ENCODE data around the gene NEU2.

Gene NEU2

DNA sequence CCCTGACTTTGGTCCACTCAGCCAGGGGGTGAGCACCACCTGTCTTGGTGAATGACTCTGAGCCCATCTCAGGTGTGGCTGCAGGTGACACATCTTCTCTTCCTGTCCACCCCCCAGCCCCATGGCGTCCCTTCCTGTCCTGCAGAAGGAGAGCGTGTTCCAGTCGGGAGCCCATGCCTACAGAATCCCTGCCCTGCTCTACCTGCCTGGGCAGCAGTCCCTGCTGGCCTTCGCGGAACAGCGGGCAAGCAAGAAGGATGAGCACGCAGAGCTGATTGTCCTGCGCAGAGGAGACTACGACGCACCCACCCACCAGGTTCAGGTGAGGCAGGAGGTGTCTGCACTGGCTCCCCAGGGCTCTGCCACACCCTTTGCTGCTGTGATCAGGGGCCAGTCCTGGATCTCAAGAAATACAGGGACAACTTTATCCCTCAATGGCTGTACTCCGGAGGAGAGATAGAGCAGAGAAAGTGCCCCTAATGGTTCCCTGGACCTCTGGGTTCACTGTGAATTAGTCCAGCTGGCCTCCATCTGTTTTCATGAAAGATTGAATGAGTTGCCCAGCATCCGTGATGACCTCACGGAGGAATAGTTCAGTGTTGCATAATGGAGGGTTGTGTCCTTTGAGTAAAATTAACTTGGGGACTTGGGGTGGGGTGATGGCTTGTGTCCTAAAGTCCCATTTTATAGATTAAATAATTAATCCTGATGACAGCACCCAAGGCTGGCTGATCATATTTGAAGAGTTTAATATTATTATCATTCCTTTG lies at the start of gene NEU2:
Gene NEU2 (plus strand): TSS at position 122 of the 770 bp plus-strand sequence. CDS start 0 bp downstream, at position 122.
- no peak for DNase-seq (ENCODE audit: low read depth, low spot score)

DNA sequence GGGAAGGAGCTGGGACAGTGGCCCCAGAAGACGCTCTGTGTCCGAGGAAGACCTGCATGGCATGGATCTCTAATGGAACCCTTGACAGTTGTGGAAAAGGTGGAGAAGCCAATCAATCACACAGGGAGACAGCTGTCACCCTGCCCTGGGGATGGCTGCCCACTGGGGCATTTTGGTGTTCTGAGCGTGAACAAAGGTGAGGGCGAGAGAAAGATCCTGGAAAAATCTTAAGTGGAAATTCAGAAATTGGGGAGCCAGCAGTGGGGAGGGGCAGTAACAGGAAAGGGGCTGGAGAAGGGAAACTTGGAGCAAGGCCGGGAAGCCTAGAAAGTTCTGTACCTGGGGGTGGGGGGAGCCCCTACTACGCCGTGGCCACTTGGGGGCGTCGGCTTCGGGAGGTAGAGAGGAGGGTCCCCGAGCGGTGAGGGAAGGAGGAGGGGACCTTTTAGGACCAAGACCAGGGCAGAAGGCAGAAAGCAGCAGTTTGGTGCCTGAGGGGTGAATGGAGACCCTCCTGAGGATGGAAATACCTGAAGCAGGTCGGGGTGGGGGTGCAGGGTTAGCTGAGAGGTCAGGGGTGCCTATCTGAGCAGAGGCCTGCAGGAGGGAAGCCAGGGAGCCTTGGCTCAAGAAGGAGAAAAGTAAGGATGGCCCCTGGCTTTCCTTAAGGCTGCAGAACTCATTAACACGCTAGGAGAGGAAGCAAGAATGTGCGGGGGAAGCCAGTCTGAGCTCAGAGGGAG lies 49.4 kb upstream of the NEU2 start:
- no peak for DNase-seq (ENCODE audit: low read depth, low spot score)

DNA sequence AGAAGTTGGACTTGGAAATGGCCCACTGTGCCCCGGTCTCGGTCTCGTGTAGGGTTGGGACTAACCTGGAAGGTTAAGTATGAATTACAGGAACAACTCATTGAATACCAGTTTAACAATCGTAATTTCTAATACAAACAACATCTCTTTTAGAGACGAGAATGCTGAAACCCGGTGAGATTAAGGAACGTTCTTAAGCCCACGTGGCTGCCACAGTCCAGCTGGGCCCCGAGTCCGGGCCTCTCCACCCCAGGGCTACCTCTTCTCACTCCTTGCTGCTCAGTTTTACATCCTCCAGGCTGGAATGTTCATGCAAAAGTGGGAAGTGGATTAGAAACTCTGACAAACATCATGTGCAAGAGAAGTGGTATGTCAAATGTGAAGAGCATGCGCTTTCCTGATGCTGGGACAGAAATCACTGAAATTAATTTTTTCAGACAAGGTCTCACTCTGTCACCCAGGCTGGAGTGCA lies 48.8 kb upstream of the NEU2 start:
- DNase-seq (ENCODE audit: low read depth, low spot score) = no peak

DNA sequence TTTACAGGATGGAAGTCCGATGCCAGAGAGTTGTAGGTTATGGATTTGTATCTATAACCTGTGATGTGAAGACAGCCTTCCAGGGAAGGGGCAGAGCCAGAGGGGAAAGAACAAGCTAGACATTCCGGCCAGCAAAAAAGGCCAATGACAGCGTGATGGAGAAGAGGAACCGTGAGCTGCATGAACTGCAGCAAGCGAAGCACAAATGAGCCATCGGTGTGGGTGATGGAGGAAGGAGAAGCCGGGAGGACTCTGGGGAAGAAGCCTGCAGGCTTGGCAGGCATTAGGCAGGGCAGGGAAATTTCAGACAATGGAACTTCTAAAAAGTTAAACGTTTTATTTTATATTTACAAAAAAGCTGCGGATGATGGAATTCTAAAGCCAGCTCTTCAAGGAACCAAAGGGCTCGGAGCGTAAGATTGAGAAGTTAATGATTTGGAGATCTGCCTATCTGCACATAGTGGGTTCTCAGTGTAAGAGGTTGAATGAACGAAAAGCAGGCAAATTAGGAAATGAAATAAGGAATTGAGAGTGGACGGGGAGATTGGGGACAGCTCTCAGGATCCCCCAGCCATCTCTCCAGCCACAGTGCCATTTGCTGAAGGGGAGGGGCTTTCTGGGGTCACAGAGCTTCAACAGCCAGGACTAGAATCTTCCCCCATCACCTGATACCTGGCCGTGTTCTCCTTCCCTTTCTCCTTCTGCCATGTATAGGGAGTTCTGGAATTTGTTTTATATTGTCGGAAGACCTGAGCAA lies 47.8 kb upstream of the NEU2 start:
- no peak for DNase-seq (ENCODE audit: low read depth, low spot score)

DNA sequence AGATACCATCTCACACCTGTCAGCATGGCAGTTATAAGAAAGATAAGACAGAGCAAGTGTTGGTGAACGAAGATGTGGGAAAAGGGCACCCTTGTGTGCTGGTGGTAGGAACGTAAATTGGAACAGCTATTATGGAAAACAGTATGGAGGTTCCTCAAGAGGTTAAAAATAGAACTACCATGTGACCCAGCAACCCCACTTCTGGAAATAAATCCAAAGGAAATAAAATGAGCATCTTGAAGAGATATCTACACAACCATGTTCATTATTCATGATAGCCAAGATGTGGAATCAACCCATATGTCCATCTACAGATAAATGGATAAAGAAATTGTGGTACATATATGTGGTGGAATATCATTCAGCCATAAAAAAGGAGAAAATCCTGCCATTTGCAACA lies 46.3 kb upstream of the NEU2 start:
- DNase-seq (ENCODE audit: low read depth, low spot score) = no peak

DNA sequence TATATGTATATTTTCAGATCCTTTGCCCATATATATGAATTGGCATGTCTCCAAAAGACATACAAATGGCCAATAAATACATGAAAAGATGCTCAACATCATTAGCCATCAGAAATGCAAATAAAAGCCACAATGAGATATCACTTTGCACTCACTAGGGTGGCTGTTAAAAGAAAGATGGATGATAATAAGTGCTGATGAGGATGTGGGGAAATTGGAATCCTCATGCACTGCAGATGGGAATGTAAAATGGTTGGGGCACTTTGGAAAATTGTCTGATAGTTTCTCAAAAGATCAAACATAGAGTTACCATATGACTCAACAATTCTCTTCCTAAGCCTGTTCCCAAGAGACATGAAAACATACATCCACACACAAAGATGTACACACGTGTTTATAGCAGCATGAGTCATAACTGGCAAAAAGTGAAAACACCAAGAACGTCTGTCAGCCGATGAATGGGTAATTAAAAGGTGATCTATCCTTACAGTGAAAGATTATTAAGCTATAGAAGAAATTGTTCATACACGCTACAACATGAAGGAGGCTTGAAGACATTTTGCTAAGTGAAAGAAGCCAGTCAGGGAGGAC lies 39.1 kb upstream of the NEU2 start:
- DNase-seq (ENCODE audit: low read depth, low spot score) = no peak

DNA sequence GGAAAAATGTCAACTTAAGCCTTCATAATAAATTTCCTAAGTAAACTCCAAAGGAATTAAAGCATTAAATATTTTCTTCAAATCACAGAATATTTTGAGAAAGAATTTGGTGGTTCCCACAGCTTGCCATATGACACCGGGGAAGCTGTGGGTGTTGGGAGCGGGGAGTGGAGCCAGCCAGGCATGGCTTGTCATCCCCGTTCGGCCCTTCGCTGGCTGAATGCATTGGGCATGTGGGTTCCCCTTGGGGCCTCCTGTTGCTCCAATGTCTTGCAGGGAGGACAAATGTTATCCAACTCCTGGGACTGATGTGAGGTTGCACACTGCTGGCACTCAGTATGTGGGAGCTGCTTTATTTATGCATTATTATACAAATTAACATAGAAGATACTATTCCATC lies 38.0 kb upstream of the NEU2 start:
- DNase-seq (ENCODE audit: low read depth, low spot score) = no peak

DNA sequence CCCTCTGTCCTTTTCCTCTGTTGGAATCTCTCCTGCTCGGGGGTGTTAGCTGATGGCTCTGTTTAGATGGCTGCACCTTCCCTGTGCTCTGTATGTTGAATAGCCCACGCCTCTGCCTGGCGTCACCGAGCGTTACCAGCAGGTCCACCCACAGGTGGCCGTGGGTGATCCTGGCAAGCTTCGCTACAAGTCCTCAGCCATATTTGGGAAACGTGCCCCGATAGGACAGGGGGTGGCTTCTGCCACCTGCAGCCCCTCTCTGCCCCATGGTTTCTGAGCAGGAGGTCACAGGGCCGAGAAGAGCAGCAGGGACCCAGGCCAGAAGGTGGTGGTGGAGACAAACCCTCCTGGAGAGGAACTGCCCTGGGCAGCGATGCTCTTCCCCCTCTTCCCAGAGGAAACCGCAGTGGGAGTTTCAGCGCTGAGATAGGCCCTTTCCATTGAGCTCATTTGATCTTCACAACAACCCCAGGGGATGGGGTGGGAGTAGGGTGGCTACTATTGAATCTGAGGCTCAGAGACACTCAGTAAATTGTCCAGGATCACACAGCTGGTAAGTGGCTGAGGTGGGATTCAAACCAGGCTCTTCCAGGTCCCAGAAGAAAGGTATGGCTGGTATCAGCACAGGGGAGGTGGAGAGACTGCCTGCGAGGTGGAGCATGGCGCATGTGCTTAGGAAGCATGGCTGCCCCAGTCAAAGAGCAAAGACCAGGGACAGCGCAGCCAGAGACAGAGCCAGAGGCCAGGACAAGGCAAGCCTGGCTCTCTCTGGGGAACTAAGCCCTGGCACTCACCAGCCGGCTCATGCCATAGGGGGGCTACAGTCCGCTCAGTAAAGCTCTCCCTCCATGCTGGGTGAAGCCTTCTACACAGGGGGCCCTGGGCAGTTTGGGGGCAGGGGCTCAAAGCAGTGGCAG lies 34.5 kb upstream of the NEU2 start:
- DNase-seq (ENCODE audit: low read depth, low spot score) = no peak

DNA sequence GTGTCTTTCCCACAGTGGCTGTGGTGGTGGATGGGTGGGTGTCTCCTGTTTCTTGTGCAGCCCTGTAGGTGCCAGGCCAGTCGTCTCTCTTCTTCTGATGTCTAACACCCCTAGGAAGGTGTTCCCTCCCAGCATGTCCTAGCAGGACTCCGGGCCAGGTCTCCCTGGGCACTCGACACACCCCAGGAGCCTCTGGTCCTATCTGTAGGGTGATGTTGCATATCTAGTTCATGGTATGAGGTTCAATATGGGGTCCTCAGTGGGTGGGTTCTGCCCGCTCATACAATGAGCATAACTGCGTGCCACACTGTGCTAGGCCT lies 33.8 kb upstream of the NEU2 start:
- DNase-seq (ENCODE audit: low read depth, low spot score) = no peak

DNA sequence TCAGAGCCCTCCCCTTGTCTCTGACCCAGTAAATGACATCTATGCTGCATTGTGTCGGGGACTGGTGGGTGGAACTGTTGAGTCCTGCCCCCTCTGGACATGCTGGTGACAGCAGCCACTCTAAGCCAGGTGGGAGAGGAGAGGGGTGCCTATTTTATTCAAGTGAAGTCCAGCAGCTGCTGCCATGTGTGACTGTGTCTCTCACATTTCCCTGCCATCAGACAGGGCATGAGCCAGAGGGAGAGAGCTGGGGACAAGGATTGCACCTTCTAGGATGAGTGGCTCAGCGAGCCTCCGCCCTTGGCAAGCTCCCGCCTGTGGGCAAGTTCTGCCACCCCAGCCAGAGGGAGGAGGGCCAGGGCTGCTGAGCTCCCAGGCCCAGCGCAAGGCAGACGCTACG lies 33.1 kb upstream of the NEU2 start:
- no peak for DNase-seq (ENCODE audit: low read depth, low spot score)

DNA sequence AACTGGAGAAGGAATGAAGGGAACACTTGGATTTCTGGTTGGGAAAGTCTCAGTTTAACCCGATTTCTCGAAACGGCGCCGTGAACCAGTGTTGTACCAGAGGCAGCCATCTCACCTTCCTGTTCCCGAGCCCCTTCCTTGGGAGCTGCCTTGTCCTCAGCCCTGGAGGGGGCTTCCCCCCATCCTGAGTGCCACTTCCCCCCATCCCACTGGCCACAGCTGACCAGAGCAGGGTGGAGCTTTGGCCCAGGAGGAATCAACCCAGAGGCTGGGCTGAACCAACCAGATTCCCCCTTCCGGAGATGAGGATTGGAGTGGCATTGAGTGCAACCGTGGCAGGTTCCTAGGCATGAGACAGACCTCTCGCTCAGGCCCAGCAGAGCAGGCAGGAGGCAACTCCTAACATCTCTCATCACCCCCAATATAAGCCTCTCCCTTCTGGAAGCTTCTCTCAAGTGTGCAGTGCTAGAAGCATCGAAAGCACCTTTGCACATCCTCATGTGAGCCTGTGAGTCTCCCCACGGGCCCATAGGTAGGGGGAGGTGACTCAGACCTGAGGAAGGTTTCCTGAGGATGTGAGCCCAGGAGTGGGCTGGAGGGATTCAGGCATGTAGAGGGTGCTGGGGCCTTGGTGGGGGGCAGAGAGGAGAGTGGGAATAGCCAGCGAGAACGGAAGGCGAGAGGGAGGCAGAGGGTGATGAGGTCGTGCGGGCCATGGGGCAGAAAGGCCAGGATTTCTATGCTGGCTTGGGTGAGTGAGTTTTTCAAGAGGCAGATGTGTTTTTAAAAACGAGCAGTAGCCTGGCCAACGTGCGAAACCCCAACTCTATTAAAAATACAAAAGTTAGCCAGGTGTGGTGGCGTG lies 31.4 kb upstream of the NEU2 start:
- DNase-seq (ENCODE audit: low read depth, low spot score) = no peak

DNA sequence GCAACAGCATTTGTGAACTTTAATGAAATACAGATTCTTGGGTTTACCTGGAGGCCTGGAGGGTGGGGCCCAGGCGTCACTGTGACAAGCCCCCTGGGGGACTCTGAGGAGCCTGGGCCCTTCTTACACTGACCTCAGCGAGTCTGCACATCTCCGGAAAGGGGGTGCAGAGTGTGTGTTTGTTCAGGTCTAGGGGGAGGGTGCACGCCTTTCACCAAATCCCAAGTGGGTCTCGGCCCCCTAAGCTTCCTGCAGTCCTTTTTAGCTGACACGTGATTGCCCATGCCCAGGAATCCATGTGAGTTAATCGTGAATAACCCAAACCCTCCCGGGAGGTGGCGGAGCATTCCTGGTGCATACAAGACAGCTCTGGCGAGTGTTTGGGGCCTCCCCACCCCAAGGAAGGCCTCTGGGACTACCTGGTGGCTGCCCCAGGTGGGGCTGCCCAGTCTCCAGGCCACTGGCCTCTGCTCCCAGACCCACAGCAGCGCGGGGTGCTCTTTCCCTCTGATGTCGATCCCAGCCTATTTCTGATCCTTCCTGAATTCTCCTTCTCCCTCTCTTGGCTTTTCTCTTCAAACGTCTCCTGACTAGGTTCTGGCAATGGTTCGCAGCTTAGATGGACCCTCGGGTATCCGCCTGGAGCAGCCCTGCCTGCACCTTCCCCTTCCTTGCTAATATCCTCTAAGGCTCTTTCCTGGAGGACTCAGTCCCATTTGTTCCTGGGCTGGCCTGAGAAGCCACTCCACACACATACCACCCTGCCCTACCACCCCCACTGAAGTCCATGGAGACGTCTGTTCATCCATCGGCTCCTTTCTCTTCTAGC lies 29.4 kb upstream of the NEU2 start:
- no peak for DNase-seq (ENCODE audit: low read depth, low spot score)

DNA sequence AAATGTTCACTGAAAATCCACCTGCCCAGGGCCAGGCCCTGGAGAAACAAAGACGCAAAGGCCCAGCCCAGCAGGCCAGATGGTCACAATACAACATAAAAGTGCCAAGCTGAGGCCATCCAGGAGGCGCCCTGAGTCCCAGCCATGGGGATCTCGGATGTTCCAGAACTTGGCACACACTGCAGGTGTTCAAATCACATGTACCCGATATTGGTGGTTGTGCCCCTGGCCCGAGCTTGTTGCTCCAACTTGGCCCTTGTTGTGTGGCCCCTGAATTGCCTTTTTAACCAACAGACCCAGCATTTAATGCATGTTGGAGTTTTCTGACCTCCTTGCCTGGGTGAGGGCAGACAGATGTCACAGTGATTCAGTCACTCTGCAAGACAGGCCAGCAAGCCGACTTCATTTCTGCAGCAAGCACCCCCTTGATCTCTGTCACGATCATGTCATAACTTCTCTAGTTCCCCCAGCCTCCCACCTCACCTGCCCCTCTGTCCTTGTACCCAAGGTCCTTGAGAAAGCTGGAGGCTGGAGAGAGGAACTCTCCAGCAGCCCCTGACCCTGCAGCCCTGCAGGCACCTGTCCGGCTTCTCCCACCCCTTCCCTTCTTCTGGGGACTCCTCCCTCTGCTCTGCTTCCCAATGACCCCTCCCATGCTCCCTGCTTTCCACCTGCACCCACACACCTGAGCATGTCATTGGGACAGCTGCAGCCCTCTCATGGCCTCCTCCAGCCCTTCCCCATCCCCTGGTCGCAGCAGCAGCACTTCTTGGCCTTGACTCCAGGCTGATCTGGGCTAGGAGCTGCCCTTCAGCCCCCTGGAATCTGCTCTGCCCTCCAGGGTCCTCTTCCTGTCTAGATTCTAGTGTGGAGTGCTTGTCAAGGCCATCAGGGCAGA lies 28.6 kb upstream of the NEU2 start:
- DNase-seq (ENCODE audit: low read depth, low spot score) = no peak

DNA sequence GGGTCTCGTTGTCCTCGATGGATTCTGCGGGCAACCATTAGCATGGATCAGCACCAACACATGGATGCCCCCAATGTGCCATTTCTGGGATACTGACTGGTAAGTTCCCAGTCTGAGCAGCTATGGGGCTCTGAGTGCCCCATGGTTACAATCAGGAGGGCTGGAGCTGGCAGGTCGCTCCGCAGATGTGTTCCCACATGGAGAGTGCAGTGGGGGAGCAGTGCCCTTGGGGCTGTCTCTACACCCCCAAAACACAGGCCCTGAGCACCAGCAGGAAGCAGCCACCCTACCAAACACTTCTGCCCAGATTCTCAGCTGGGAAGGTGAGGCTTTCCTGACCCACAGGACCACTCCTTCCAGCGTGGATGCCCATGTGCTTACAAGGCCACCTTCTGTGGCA lies 27.4 kb upstream of the NEU2 start:
- DNase-seq (ENCODE audit: low read depth, low spot score) = no peak

DNA sequence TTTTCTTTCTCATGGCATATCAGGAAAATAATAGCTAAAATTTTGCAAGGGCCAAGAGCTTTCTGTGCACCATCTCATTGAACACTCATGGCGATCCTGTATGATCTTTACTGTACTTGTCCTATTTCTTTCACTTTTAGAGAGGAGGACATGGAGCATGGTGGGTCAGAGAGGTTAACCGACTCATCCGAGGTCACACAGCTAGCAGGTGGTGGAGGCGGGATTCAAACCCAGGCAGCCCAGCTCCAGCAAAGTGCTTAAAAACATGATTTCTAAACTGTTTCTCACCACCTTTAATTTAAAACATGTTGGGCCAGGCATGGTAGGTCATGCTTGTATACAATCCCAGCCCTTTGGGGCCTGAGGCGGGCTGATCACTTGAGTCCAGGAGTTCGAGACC lies 25.8 kb upstream of the NEU2 start:
- no peak for DNase-seq (ENCODE audit: low read depth, low spot score)

DNA sequence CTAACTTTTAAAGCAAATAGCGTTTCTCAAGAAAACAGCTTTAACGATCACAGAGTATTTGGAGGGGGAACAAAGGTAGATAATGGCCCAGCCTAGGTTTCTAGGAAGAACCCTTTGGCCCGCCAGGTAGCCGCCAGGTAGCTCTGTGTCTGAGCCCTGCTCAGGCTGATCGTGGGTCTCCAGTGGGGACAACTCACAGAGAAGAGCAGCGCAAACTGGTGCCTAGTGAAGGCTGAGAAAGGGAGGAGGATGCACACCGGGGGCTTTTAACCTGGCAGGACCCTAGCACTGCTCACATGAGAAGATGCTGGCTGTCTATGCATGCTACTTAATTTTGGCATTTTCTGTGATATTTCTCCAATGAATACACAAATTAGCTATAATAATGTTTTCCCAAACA lies 25.2 kb upstream of the NEU2 start:
- DNase-seq (ENCODE audit: low read depth, low spot score) = no peak

DNA sequence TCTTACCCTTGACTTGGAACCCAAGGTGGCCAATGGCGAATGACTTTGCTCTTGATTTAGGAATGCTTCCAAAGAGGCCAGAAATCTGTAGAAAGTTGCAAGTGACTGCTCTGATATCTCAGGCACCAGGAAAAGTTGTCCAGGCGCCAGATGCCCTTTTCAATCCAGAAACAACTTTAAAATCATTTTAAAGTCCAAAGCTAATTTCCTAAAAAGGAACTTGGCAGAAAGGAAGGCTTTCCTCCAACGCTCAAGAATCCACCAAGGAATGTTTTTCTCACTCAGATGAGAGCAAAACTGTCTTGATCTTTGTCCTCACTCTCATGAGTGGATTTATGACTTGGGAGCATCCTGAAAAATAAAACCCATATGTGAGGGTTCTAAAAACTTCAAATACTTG lies 24.7 kb upstream of the NEU2 start:
- no peak for DNase-seq (ENCODE audit: low read depth, low spot score)

DNA sequence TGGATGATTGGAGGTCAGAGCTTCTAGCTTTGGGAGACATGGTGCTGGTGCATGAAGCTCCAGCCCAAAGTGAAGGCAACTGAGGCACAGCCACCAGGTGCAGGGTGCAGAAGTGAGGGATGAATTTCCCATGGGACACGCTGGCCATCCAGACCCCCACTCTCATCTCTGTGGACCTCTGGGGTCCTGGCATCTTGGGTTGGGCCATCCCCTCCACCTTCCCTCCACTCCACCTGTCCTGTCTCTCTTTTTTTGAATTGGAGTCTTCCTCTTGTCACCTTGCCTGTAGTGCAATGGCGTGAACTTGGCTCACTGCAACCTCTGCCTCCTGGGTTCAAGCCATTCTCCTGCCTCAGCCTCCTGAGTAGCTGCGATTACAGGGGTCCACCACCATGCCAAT lies 22.8 kb upstream of the NEU2 start:
- no peak for DNase-seq (ENCODE audit: low read depth, low spot score)

Data from iPS DF 19.7 (cell line).